ENCODE data around the gene LAMTOR4. TPM values are rescaled to one million over a fixed set of nuclear protein-coding genes. Genes with fewer than 3 reads are reported as not detected.

The LAMTOR4 gene
- total RNA-seq, 6 experiments from 2014 or later: 35.8 to 66.6 (median 44.9) TPM

GRCh38 chr7:100158229-100159098 is 9.7 kb downstream of the LAMTOR4 start, which contains the start of gene TRAPPC14:
Gene TRAPPC14, minus strand, starts transcription at chr7:100158723. Its CDS starts 224 bp downstream, at chr7:100158499.
- Histone ChIP-seq H3K9me3 (no peaks in the 10 kb centered on the region), H3K27ac (peak within 1 kb of the TSS; percentile 60 to 78 (median 70)), H3K4me1 (peaks cover 0 to 13% (median 0%) of the 10 kb centered on the region in 4 donors), H3K36me3 (peaks cover 0 to 18% (median 4%) of the 10 kb centered on the region in 4 donors), H3K4me3 (peak within 1 kb of the TSS; percentile 96 to 97 (median 97)), H3K27me3 (no peaks in the 10 kb centered on the region)
- no peak for TF ChIP-seq CTCF (IDR thresholded peaks at IDR 0.05)
- TF ChIP-seq POLR2A (IDR thresholded peaks at IDR 0.05): peak; percentile 61
- intact Hi-C loops (cut with DNase I): no loop called here
- peak; percentile 93 to 95 (median 93) for DNase-seq
- 3% methylated on average over 29 of the region's 87 CpGs for WGBS (ENCODE audit: insufficient coverage, low coverage, low lambda C conversion rate, missing lambda C conversion rate)
- peak; percentile 81 to 91 (median 89) for ATAC-seq

GRCh38 chr7:100159099-100159623 is 10.4 kb downstream of the LAMTOR4 start:
- H3K27me3 ChIP-seq: no peaks in the 10 kb centered on the region
- DNase-seq (no peak), ATAC-seq (no peak)
- peak overlapping the region; percentile 96 to 97 (median 97) for H3K4me3 ChIP-seq
- peak overlapping the region in 2 of 3 donors; percentile 60 to 78 for H3K27ac ChIP-seq
- 37% methylated on average over 5 of the region's 7 CpGs for WGBS (ENCODE audit: insufficient coverage, low coverage, low lambda C conversion rate, missing lambda C conversion rate)
- H3K36me3 ChIP-seq: peaks cover 0 to 12% (median 4%) of the 10 kb centered on the region in 4 donors
- peaks cover 0 to 11% (median 0%) of the 10 kb centered on the region in 4 donors for H3K4me1 ChIP-seq
- TF ChIP-seq POLR2A (IDR thresholded peaks at IDR 0.05): no peak
- TF ChIP-seq CTCF (IDR thresholded peaks at IDR 0.05): no peak
- H3K9me3 ChIP-seq: no peaks in the 10 kb centered on the region
- intact Hi-C loops (cut with DNase I): no loop called here

GRCh38 chr7:100160067-100160466 is 11.3 kb downstream of the LAMTOR4 start:
- ATAC-seq (no peak), DNase-seq (no peak)
- Histone ChIP-seq H3K27me3 (no peaks in the 10 kb centered on the region), H3K36me3 (peaks cover 0 to 12% (median 4%) of the 10 kb centered on the region in 4 donors), H3K9me3 (no peaks in the 10 kb centered on the region), H3K4me3 (no peak overlapping the region), H3K27ac (no peak overlapping the region), H3K4me1 (peaks cover 0 to 6% (median 0%) of the 10 kb centered on the region in 4 donors)
- TF ChIP-seq POLR2A (IDR thresholded peaks at IDR 0.05): no peak
- TF ChIP-seq CTCF (IDR thresholded peaks at IDR 0.05): no peak
- intact Hi-C loops (cut with DNase I): no loop called here
- WGBS (ENCODE audit: insufficient coverage, low coverage, low lambda C conversion rate, missing lambda C conversion rate): 91% methylated on average over 7 of the region's 18 CpGs

- intact Hi-C loops (cut with DNase I): no loop called here
- no peak overlapping the region for H3K4me3 ChIP-seq
- H3K27me3 ChIP-seq: no peaks in the 10 kb centered on the region
- no peaks in the 10 kb centered on the region for H3K9me3 ChIP-seq
- TF ChIP-seq POLR2A (IDR thresholded peaks at IDR 0.05) (no peak), CTCF (IDR thresholded peaks at IDR 0.05) (no peak)
- DNase-seq: no peak
- no peak overlapping the region for H3K27ac ChIP-seq
- H3K36me3 ChIP-seq: no peaks in the 10 kb centered on the region
- no peaks in the 10 kb centered on the region for H3K4me1 ChIP-seq
- no peak for ATAC-seq
- 56% methylated on average over 5 of the region's 6 CpGs for WGBS (ENCODE audit: insufficient coverage, low coverage, low lambda C conversion rate, missing lambda C conversion rate)
Measured at GRCh38 chr7:100163006-100163531, 14.4 kb downstream of the LAMTOR4 start.
